GM21737 (cell line): ENCODE measurements around the gene ARMH4.

Experiments used
- ATAC-seq: cut with Tn5 transposase; IDR thresholded peaks from one replicate; pipeline ENCODE4 v1.9.1; 2021; ENCODE audit warnings: mild to moderate bottlenecking, moderate library complexity; ENCODE audit not compliant: unreplicated experiment

ARMH4 gene

GRCh38 chr14:58055497-58056010 is 96.5 kb downstream of the ARMH4 start:
- ATAC-seq = no peak

GRCh38 chr14:58054100-58054499 is 97.9 kb downstream of the ARMH4 start:
- no peak for ATAC-seq

DNA sequence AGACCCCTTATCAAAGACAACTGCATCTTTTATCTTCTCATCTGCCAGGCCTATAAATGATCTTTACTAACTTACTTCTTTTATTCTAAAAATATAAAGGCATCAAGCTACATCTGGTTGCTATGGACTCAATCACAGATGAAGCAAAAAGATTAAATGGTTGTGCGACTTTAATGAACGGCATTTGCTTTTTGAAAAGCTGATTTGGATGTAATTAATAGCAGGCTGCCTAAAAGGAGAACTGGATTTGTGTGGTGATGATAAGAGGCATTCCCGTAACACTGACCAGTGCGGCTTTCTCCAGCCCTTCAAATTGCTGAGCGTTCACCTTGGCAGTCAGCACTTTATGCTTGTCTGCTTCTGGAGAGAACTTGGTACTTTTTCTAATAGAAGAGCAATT is 103.8 kb downstream of the ARMH4 start:
- ATAC-seq = no peak

DNA sequence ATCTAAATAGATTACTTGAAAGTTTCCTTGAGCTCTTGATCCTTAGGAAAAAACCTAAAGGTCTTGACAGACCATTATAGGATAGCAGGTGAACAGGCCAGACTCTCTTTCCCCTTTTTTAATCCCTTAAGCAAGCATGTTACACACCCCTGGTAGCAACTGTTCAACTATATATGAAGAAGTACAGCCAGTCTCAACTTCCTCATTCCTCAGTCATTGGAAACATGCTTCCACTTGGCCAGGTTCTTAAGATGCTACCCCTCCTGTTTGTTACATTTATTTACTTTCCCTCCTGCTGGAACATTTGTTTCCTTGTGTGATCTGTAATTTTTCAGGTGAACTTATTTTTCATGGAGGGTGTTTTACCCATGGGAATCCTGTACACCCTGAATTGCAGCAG is 124.1 kb downstream of the ARMH4 start:
- no peak for ATAC-seq

- ATAC-seq = no peak
Measured at GRCh38 chr14:58026967-58027366, 125.0 kb downstream of the ARMH4 start.

DNA sequence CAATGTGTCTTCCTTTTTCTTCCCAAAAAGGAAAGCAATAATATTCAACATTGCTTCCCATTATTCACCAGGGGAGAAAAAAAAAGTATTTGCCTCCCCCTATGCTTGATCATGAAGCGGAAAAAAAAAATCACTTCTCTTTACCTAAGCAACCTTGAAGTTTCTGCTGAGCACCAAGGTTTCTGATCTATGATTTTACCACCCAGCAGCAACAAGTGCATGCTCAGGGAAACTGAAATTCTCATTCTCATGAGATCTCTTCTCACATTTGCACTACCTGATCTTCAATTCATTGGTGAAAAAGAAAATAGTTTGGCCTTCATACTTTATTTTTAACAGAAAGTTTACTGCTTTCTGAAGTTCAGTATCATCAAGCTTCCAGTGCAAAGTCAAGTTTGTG is 125.8 kb downstream of the ARMH4 start:
- no peak for ATAC-seq

DNA sequence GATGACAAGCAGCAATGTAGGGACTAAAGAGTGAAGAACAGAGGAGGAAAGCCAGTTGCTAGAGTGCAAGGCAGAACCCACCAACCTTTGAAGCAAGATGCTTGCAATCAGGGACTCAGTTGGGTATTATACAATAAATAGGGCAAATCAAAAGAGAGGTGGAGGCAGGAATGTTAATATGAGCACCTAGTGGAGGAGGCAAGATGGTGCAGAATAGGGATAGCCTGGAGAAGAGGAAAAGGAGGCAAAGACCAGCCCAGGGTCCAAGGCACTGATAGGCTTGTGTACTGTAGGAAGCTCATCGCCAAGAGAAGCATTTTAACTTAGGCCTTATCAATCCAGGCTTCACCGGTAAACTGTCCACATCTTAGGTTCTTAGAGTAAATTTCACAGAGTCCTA is 137.2 kb downstream of the ARMH4 start:
- ATAC-seq = no peak

DNA sequence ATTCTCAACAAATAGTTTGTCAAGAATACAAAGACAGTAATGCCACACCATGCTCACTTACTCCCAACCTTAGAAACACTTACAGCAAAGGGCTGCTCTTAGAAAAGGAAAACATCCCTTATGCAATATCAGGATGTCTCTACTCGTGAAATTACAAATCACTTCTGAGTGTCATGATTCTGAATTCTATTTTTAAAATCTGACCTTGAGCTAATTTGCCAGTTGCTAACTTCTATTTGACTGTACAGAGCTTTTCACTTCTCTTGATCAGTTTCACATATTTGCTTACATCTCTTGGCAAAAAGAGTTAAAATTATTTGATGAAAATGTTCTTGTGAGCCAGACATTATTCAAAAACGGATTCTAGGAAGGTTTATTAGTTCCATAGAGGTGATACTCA is 149.4 kb downstream of the ARMH4 start:
- ATAC-seq = no peak

- no peak for ATAC-seq
Measured at GRCh38 chr14:57999979-58000378, 152.0 kb downstream of the ARMH4 start.

GRCh38 chr14:57999471-57999870 is 152.5 kb downstream of the ARMH4 start:
- no peak for ATAC-seq

GRCh38 chr14:57998766-57999165 is 153.2 kb downstream of the ARMH4 start:
- ATAC-seq = no peak

GRCh38 chr14:57991353-57991752 is 160.7 kb downstream of the ARMH4 start:
- no peak for ATAC-seq

DNA sequence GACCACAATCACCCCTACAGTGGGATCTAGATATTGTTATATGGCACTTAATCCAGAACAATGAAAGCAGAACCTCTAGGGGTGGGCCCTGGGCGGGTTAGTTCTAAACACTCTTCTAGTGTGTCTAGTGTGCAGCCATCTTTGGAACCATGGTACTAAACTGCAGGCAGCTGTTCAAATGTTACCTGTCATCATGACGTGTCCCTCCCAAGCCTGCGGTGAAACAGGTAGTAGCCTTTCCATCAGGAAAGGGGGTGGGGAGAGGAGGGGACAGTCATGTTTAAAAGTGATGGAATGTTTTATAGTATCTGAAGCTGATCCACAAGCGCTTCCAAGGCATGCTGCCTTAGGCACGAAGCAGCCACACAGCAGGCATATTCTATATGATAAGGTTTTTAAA is 163.6 kb downstream of the ARMH4 start:
- ATAC-seq = no peak

GRCh38 chr14:57987596-57988300 is 164.3 kb downstream of the ARMH4 start:
- ATAC-seq = no peak

DNA sequence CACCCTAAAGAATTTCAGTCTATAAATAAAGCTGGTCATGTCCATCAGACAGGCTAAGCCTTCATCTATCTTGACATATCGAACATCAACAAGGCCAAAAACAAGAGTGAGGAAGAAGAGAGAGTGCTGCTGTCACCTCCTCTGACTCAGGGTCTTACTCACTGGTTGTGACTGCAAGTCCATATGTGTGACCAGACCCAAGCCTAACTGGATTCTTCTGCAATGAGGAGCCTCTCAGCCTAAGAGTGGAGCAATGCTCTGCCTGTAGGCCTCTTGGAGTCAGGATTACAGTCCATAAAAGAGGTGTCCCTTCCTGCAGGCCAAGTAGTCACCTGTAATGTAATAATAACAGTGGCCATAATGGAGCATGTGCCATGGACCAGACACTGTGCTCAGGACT is 165.0 kb downstream of the ARMH4 start:
- ATAC-seq = no peak

DNA sequence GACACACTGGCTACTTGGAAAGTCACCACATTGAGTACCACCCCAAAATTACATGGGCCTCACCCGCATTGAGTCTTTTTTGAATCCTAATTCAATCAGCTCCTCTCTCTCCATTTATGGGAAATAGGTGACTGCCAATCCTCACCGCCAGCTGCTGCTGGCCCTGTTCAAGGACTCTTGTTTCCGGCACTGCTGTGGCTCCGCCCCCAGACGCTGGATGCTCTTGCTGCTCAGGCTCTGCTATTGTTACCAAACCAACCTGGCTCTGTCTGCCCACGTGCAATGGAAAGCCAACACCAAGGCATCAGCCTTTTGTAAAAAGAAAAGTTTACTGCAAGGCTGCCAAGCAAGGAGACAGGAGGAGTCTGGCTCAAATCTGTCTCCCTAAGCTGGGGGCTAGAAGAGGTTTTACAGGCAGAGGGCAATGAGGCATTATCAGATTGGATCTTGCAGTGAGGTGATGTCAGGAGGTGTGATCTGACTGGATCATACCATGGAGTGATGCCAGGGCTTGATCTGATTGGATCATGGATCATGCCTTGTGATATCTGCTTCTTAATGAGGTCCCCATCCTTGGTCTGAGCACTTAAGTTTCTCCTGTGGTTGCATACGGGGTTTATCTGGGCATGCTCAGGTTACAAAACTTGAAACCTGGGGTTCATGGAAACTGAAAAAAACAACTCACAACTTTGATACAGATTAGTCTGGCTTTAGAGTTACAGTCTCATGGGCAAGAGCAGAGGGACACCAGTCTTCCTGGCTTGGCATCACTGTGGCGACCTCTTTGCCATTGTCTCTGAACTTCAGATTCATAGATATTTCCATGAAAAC is 169.0 kb downstream of the ARMH4 start:
- no peak for ATAC-seq

DNA sequence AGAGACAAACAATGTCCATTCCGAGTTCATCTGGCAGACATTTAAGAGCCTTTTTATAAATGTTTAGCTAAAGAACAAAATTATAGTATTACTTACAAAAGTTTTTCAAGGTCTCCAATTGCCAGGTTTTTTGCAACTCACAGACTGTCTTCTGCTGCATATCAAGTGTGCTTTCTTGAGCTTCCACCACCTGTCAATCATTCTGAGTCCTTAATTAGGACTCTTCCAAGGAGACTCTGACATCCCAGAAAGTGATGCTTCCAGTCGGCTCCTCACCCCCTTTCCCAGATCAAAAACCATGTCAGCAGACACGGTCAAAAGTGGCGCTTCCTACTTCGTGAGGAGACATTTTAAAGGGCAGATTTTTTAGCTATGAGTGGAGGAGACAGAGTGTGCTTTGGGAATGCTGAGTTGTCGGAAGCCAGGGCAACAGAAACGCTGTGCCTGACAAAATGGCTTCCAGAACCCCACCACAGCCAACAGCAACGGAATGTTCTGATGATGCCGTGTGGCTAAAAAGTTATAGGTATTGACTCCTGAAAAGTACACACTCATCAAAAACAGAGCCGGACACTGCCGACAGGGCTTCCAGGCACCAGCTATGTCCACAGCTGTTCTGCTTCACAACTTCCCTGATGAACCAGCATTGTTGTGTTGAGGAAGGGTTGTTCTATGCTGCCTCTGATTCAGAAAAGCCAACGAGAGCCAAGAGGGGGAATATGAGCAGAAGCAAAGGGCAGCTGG is 170.0 kb downstream of the ARMH4 start:
- ATAC-seq = no peak

GRCh38 chr14:57979376-57980048 is 172.5 kb downstream of the ARMH4 start:
- no peak for ATAC-seq

GRCh38 chr14:57976701-57977100 is 175.3 kb downstream of the ARMH4 start:
- ATAC-seq = no peak

GRCh38 chr14:57974896-57975295 is 177.1 kb downstream of the ARMH4 start:
- no peak for ATAC-seq

DNA sequence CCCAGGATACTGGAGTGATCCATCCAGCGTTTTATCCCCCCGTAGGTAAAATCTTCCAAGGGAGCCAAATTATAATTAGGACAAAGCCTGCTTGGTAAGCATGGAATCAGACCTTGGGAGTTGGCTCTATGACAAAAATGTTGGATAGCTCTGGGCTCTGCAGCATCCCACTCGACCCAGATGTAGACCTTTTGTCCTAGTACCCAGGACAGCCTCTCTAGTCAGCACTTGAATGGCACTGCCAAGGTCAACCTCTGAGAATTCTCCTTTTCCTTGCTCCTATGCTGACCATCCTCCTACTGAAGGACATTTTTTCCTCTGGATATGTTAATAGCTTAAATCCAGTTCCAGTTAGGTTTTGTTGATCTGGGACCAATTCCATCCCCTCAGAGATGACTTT is 181.4 kb downstream of the ARMH4 start:
- no peak for ATAC-seq
